Retinal pigment epithelial cell (primary cell): Measurements from ENCODE around the gene NR2F6.
"Not testable (repeated sequence)": the region's sequence is repeated elsewhere in the genome, so short reads cannot be mapped to it uniquely, and the experiment has no call there.

Experiments
- DNase-seq: peaks from one replicate; pipeline ENCODE4 v3.0.0-alpha.2; 2010; ENCODE audit warnings: low read depth
- H3K4me3 ChIP-seq: 2 replicates; pipeline ENCODE4 v1.5.1; 2011; ENCODE audit warnings: mild to moderate bottlenecking, low read length, control low read depth, moderate library complexity
- TF ChIP-seq, protein P1 (sequence below): conservative IDR thresholded peaks from 2 replicates; pipeline ENCODE4 v1.5.1; 2011; ENCODE audit warnings: low read depth, low read length, control low read depth, inconsistent platforms

The NR2F6 gene

DNA sequence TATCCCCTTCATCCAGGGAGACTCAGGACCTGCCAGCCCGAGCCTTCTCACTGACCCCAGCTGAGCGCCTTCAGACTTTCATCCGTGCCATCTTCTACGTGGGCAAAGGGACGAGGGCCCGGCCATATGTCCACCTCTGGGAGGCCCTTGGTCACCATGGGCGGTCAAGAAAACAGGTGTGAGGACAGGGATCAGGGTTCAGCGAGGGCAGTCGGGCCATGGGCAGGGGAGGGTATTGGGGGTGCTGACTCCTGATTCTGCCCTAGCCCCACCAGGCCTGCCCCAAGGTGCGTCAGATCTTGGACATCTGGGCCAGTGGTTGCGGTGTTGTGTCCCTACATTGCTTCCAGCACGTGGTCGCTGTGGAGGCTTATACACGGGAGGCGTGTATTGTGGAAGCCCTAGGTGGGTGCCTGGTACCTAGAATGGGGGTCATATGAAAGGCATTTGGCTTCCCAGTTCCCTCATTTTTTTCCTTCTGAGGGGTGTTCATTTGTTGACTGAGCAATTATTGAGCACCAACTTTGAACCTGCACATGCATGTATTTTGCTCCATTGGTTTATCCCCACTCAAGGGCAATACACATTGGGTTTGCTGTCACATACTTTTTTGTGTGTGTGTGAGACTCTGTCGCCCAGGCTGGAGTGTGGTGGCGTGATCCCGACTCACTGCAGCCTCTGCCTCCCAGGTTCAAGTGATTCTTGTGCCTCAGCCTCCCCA, 39.9 kb upstream of the NR2F6 start:
- DNase-seq = no peak
- TF ChIP-seq, protein P1, sequence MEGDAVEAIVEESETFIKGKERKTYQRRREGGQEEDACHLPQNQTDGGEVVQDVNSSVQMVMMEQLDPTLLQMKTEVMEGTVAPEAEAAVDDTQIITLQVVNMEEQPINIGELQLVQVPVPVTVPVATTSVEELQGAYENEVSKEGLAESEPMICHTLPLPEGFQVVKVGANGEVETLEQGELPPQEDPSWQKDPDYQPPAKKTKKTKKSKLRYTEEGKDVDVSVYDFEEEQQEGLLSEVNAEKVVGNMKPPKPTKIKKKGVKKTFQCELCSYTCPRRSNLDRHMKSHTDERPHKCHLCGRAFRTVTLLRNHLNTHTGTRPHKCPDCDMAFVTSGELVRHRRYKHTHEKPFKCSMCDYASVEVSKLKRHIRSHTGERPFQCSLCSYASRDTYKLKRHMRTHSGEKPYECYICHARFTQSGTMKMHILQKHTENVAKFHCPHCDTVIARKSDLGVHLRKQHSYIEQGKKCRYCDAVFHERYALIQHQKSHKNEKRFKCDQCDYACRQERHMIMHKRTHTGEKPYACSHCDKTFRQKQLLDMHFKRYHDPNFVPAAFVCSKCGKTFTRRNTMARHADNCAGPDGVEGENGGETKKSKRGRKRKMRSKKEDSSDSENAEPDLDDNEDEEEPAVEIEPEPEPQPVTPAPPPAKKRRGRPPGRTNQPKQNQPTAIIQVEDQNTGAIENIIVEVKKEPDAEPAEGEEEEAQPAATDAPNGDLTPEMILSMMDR = no peak
- no peak overlapping the region for H3K4me3 ChIP-seq

DNA sequence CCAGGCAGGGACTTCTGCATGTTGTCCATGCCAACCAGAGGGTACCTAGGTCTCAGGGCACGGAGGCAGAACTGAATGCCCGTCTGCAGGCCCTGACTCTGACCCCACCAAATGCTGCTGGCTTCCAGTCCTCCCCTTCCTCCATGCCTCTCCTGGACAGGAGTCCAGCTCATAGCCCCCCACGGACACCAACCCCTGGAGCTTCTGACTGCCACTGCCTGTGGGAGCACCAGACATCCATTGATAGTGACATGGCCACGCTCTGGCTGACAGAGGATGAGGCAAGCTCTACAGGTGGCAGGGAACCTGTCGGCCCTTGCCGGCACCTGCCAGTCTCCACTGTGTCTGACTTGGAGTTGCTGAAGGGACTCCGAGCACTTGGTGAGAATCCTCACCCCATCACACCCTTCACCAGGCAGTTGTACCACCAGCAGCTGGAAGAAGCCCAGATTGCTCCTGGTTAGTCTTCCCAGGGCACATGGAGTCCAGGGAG, 37.8 kb upstream of the NR2F6 start:
- TF ChIP-seq, protein P1 = no peak
- no peak for DNase-seq
- H3K4me3 ChIP-seq = no peak overlapping the region

DNA sequence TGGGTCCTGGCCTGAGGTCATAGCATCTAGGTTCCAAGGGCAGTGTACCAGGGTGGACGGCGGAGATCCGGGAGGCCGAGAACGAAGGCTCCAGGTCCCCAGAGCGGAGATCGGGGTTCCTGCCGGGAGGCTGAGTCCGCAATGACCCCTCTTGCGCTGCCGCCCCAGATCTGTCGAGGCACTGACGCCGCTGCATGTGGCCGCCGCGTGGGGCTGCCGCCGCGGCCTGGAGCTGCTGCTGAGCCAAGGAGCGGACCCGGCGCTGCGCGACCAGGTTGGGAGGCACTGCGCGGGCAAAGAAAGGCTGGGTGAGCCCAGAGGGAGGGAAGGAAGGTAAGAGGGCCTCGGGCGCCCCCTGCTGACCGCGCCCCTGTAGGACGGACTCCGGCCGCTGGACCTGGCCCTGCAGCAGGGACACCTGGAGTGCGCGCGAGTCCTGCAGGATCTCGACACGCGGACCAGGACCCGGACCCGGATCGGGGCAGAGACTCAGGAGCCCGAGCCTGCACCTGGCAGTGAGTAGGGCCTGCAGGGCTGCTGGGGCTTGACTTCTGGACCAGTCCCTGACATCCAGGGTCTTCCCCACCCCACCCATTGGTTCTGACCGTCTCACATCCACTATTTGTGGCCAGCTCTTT, 36.9 kb upstream of the NR2F6 start:
- H3K4me3 ChIP-seq = peak overlapping the region; percentile 14
- TF ChIP-seq, protein P1 = peak; percentile 86
- DNase-seq = no peak

DNA sequence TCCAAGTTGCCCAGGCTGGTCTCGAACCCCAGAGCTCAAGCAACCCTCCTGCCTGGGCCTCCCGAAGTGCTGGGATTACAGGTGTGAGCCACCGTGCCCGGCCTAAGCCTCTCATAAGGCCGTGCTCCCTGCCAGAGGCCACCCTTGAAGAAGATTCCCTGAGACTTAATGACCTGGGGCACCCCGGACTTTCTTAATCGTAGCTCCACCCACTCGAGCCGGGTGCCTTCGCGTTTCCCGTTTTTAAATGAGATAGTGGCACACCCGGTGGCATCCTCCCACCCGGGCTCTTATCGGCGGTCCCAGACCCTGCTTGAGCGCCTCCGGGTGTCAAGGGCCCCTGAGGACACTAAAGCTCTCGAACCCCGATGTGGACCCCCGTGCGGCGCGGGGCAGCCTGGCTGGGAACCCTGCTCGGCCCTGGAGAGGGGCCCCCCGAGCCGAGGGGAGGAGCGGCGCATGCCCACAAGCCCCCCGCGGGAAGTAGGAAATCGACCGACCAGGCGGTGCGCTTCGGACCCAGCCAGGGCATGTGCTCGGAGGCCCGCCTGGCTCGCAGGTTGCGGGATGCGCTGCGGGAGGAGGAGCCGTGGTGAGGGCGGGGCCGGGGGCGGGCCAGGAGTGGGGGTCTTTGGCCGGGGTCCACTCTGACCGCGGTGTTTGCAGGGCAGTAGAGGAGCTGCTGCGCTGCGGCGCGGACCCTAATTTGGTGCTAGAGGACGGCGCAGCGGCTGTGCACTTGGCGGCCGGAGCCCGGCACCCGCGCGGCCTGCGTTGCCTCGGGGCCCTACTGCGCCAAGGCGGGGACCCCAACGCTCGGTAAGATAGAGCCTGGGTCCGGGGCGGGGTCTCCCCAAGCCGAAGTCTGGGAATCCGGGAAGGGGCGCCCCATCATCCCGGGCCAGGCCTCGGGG, 35.9 kb upstream of the NR2F6 start, which contains the start of gene ANKLE1:
Gene ANKLE1, plus strand, starts transcription at position 511 of the 914 bp plus-strand sequence. Its CDS starts 20 bp downstream, at position 531.
- no peak for DNase-seq
- peak within 1 kb of the TSS; percentile 28 for H3K4me3 ChIP-seq
- TF ChIP-seq, protein P1 = no peak

DNA sequence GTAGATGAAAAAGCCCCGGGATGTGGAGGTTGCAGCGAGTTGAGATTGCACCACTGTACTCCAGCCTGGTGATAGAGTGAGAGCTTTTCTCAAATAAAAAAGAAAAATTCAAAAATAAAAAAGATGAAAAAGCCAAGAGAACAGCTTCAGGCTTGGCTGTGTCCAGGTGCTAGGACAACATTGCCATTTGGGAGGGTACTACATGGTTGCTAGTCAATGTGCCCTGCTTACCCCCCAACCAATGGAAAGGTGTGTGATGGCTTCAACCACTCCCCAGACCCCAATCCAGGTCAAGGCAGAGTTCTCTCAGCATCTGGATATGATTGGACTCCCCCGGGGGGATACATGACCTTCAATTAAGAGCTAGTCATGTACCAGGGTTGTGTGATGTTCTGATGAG, 33.7 kb upstream of the NR2F6 start:
- no peak overlapping the region for H3K4me3 ChIP-seq
- DNase-seq = no peak
- TF ChIP-seq, protein P1 = no peak

DNA sequence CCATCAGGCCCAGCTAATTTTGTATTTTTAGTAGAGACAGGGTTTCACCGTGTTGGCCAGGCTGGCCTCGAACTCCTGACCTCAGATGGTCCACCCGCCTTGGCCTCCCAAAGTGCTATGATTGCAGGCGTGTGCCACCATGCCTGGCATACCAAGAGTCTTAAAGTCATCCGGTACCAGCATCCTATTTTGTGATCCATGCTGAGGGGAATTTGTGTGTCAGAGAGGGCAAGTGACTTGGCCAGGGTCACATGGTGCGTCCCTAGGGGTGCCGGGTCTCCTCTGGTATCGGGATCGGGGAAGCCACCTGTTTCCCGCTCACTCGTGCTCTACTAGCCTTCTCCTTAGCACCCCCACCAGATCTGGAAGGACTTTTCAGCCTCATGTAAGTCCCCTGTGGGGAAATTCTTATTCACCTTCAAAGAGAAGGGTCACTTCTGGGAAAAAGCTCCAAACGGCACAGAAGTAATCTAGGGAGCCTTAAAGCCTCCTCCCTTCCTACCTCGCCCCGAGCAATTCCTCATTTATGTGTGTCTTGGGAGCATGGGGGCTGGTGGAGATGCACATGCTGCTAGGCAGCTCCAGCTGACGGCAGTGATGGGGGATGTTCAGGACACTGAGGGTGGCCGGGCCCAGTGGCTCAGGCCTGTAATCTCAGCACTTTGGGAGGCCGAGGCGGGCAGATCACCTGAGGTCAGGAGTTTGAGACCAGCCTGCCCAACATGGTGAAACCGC, 29.9 kb upstream of the NR2F6 start:
- DNase-seq = no peak
- TF ChIP-seq, protein P1 = no peak
- no peak overlapping the region for H3K4me3 ChIP-seq

DNA sequence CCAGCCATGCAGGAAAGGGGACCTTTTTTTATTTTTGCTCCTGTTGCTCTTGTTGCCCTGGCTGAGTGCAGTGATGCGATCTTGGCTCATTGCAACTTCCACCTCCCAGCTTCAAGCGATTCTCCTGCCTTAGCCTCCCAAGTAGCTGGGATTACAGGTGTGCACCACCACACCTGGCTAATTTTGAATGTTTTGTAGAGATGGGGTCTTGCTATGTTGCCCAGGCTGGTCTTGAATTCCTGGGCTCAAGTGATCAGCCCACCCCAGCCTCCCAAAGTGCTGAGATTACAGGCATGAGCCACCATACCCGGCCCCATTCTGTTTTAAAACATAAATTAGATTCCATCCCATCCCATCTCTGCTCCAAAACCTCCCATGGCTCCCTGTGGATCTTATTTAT, 29.2 kb upstream of the NR2F6 start:
- DNase-seq, H3K4me3 ChIP-seq: not testable (repeated sequence)
